HG03280 (cell line): Measurements from ENCODE around the gene PRMT1.
"Not testable (repeated sequence)": the region's sequence is repeated elsewhere in the genome, so short reads cannot be mapped to it uniquely, and the experiment has no call there.

Experiments
- ATAC-seq: cut with Tn5 transposase; IDR thresholded peaks from one replicate; pipeline ENCODE4 v1.9.1; 2021; ENCODE audit warnings: mild to moderate bottlenecking, moderate library complexity; ENCODE audit not compliant: unreplicated experiment

Gene PRMT1

DNA sequence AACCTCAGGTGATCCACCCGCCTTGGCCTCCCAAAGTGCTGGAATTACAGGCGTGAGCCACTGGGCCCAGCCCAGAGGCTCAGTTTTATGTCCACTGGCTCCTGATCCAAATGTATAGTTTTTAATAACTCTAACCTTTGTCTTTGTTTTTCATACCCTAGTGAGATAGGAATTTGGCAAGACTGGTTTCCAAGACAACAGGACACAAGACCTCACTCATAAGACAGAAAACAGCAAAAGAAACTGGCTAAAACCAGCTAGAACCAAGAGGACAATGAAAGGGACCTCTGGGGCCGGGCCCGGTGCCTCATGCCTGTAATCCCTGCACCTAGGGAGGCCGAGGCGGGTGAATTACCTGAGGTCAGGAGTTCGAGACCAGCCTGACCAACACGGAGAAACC is 41.4 kb downstream of the PRMT1 start:
- no peak for ATAC-seq

DNA sequence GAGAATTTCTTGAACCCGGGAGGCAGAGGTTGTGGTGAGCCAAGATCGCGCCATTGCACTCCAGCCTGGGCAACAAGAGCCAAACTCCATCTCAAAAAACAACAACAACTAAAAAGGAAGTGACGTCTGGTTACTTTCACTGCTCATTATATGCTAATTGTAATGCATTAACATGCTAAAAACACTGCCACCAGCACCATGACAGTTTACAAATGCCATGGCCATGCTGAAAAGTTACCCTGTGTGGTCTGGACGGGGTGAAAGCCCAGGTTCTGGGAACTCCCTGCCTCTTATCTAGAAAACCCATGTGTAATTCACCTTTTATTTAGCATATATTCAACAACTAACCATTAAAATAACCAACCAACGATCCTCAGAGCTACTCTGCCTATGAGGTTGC is 41.9 kb downstream of the PRMT1 start:
- no peak for ATAC-seq

DNA sequence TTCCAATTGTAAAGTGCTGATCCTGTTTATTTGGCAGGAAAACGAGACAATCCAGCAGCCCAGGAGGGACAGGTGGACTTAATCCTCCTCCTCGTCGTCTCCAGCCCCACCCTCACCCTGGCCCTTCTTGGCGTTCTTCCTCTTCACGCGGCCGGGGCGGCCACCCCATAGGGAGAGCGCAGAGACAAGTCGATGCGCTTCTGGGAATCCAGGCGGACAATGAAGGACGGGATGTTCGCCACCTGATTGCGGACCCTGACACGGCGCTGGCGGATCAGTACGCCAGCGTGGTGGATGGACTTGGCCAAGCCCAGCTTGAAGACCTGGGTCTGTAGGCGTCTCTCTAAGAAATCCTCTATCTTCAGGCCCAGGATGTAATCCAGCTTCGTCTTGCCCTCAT is 42.3 kb downstream of the PRMT1 start:
- ATAC-seq = not testable (repeated sequence)

DNA sequence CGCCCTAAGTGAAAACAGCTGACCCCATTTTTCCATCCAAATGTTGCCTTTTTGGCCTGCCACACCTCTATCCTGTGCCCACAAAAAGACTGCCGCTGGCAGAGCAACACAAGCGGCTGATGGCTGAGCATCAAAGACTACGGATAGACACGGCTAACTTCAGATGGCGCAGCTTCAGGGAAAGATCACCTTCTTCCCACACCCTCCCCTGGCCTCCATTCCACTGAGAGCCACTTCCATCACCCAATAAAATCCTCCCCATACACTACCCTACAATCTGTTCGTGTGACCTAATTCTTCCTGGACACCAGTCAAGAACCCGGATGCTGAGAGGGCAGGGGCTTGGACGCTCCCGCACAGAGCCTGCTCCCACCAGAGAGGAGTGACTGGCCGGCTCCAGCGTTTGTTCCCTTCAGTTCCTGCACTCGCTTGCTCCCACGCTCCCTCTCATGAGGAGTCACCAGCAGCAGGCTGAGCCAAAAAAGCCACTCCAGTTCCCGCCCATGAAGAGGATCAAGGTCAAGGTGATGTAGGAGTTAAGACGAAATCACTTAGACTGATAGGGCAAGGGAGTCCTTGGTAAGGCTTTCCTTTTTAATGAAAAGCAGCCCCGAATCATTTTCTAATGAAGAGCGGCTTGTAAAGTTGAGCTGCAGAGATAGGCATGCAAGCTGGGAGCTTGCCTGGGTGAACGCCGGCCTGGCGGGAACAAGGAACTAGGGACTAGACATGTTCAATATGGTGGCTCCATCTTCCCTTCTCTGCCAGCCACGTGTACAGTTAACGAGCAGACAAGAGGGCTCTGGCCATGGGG is 50.4 kb downstream of the PRMT1 start:
- ATAC-seq = no peak

DNA sequence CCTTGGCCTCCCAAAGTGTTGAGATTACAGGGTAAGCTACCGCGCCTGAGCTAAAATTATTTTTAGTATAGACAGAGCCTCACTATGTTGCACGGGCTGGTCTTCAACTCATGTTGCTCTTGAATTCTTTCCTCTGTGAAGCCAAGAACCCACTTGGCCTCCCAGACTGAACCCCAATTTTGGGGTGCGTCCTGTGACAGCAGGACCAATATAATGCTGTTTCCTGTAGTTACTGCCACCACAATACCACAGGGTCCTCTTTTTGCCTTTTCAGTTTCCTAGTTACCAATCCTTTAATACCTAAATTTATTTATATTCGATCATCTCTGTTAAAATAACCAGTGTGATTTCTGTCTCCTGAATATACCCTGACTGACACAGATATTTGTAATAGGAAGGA is 53.1 kb downstream of the PRMT1 start:
- ATAC-seq = no peak
